HEK293 (cell line): ENCODE data around the gene BLACAT1.

Experiments used
- BCL11A ChIP-seq: fragments of 450-650 bp; formaldehyde crosslinking; IDR thresholded peaks from 2 replicates; pipeline ENCODE4 v1.5.1; 2016; ENCODE audit warnings: low read depth, missing biosample characterization, missing genetic modification characterization
- GFI1B ChIP-seq: fragments of 450-650 bp; formaldehyde crosslinking; IDR thresholded peaks from 2 replicates; pipeline ENCODE4 v1.5.1; 2016; ENCODE audit warnings: missing biosample characterization, missing genetic modification characterization
- GLIS2 ChIP-seq: fragments of 450-650 bp; formaldehyde crosslinking; IDR thresholded peaks from 2 replicates; pipeline ENCODE4 v1.5.1; 2016; ENCODE audit warnings: missing biosample characterization, missing genetic modification characterization
- KLF16 ChIP-seq: fragments of 450-650 bp; formaldehyde crosslinking; IDR thresholded peaks from 2 replicates; pipeline ENCODE4 v1.5.1; 2017; ENCODE audit warnings: missing biosample characterization, missing genetic modification characterization
- KLF7 ChIP-seq: fragments of 450-650 bp; formaldehyde crosslinking; IDR thresholded peaks from 2 replicates; pipeline ENCODE4 v1.5.1; 2016; ENCODE audit warnings: missing biosample characterization, missing genetic modification characterization, borderline replicate concordance
- KLF8 ChIP-seq: fragments of 450-650 bp; formaldehyde crosslinking; IDR thresholded peaks from 2 replicates; pipeline ENCODE4 v1.5.1; 2016; ENCODE audit warnings: missing biosample characterization, missing genetic modification characterization
- WT1 ChIP-seq: fragments of 450-650 bp; formaldehyde crosslinking; IDR thresholded peaks from 2 replicates; pipeline ENCODE4 v1.5.1; 2016; ENCODE audit warnings: missing biosample characterization, missing genetic modification characterization
- YY1 ChIP-seq: fragments of 450-650 bp; formaldehyde crosslinking; IDR thresholded peaks from 2 replicates; pipeline ENCODE4 v1.5.1; 2018; ENCODE audit warnings: missing biosample characterization, missing genetic modification characterization
- ZBTB7A ChIP-seq: fragments of 450-650 bp; formaldehyde crosslinking; IDR thresholded peaks from 2 replicates; pipeline ENCODE4 v1.5.1; 2016; ENCODE audit warnings: low read depth, missing biosample characterization, missing genetic modification characterization
- ZEB2 ChIP-seq: fragments of 450-650 bp; formaldehyde crosslinking; IDR thresholded peaks from 2 replicates; pipeline ENCODE4 v1.5.1; 2016; ENCODE audit warnings: missing biosample characterization, missing genetic modification characterization
- ZIC2 ChIP-seq: fragments of 450-650 bp; formaldehyde crosslinking; IDR thresholded peaks from 2 replicates; pipeline ENCODE4 v1.5.1; 2016; ENCODE audit warnings: missing biosample characterization, missing genetic modification characterization
- ZNF202 ChIP-seq: fragments of 450-650 bp; formaldehyde crosslinking; IDR thresholded peaks from 2 replicates; pipeline ENCODE4 v1.5.1; 2016; ENCODE audit warnings: missing biosample characterization, missing genetic modification characterization, borderline replicate concordance
- ZNF341 ChIP-seq: fragments of 450-650 bp; formaldehyde crosslinking; IDR thresholded peaks from 2 replicates; pipeline ENCODE4; 2016; ENCODE audit warnings: low read depth, missing biosample characterization, missing genetic modification characterization
- ZNF354C ChIP-seq: fragments of 450-650 bp; formaldehyde crosslinking; IDR thresholded peaks from 2 replicates; pipeline ENCODE4 v1.5.1; 2016; ENCODE audit warnings: missing biosample characterization, missing genetic modification characterization, low read depth, borderline replicate concordance
- ZNF473 ChIP-seq: fragments of 450-650 bp; formaldehyde crosslinking; IDR thresholded peaks from 2 replicates; pipeline ENCODE4 v1.5.1; 2017; ENCODE audit warnings: missing biosample characterization, missing genetic modification characterization
- ZNF48 ChIP-seq: fragments of 450-650 bp; formaldehyde crosslinking; IDR thresholded peaks from 2 replicates; pipeline ENCODE4 v1.5.1; 2016; ENCODE audit warnings: missing biosample characterization, missing genetic modification characterization
- ZNF596 ChIP-seq: fragments of 450-650 bp; IDR thresholded peaks from 2 replicates; pipeline ENCODE4 v1.5.0; 2018; ENCODE audit warnings: missing biosample characterization, mild to moderate bottlenecking, missing genetic modification characterization, moderate library complexity
- ZNF621 ChIP-seq: fragments of 450-650 bp; formaldehyde crosslinking; IDR thresholded peaks from 2 replicates; pipeline ENCODE4 v1.5.1; 2017; ENCODE audit warnings: missing biosample characterization, missing genetic modification characterization
- ZNF76 ChIP-seq: fragments of 450-650 bp; formaldehyde crosslinking; IDR thresholded peaks from 2 replicates; pipeline ENCODE4; 2016; ENCODE audit warnings: low read depth, missing biosample characterization, missing genetic modification characterization, borderline replicate concordance
- ZSCAN23 ChIP-seq: fragments of 450-650 bp; formaldehyde crosslinking; IDR thresholded peaks from 2 replicates; pipeline ENCODE4 v1.5.1; 2016; ENCODE audit warnings: missing biosample characterization, missing genetic modification characterization
- ZXDB ChIP-seq: fragments of 450-650 bp; formaldehyde crosslinking; IDR thresholded peaks from 2 replicates; pipeline ENCODE4 v1.5.1; 2016; ENCODE audit warnings: missing biosample characterization, missing genetic modification characterization
- TF ChIP-seq, protein P1 (sequence below): IDR thresholded peaks from 2 replicates; pipeline ENCODE4 v1.6.1; 2011; ENCODE audit warnings: mild to moderate bottlenecking, low read depth, low read length, borderline replicate concordance
- TF ChIP-seq, protein P2 (sequence below): fragments of 450-650 bp; formaldehyde crosslinking; IDR thresholded peaks from 2 replicates; pipeline ENCODE4 v1.5.1; 2017; ENCODE audit warnings: missing biosample characterization, missing genetic modification characterization
- TF ChIP-seq, protein P3 (sequence below): fragments of 450-650 bp; formaldehyde crosslinking; IDR thresholded peaks from 2 replicates; pipeline ENCODE4 v1.5.1; 2016; ENCODE audit warnings: missing biosample characterization, missing genetic modification characterization
- TF ChIP-seq, protein P4 (sequence below): fragments of 450-650 bp; formaldehyde crosslinking; IDR thresholded peaks from 2 replicates; pipeline ENCODE4 v1.5.1; 2016; ENCODE audit warnings: missing biosample characterization, missing genetic modification characterization, borderline replicate concordance
- TF ChIP-seq, protein P5 (sequence below): sonication (generic); formaldehyde crosslinking; IDR thresholded peaks from 2 replicates; pipeline ENCODE4 v1.8.1; 2022; ENCODE audit warnings: mild to moderate bottlenecking, moderate library complexity, missing genetic modification reagents
- TF ChIP-seq, protein P6 (sequence below): fragments of 450-650 bp; formaldehyde crosslinking; optimal IDR thresholded peaks from 2 replicates; pipeline ENCODE3; 2016; ENCODE audit warnings: missing biosample characterization, mild to moderate bottlenecking, missing genetic modification characterization
- TF ChIP-seq, protein P7 (sequence below): fragments of 450-650 bp; formaldehyde crosslinking; IDR thresholded peaks from 2 replicates; pipeline ENCODE4 v1.5.1; 2016; ENCODE audit warnings: missing biosample characterization, missing genetic modification characterization
- TF ChIP-seq, protein P8 (sequence below): fragments of 450-650 bp; IDR thresholded peaks from 2 replicates; pipeline ENCODE4 v1.5.1; 2018; ENCODE audit warnings: missing biosample characterization, missing genetic modification characterization

BLACAT1 gene

DNA sequence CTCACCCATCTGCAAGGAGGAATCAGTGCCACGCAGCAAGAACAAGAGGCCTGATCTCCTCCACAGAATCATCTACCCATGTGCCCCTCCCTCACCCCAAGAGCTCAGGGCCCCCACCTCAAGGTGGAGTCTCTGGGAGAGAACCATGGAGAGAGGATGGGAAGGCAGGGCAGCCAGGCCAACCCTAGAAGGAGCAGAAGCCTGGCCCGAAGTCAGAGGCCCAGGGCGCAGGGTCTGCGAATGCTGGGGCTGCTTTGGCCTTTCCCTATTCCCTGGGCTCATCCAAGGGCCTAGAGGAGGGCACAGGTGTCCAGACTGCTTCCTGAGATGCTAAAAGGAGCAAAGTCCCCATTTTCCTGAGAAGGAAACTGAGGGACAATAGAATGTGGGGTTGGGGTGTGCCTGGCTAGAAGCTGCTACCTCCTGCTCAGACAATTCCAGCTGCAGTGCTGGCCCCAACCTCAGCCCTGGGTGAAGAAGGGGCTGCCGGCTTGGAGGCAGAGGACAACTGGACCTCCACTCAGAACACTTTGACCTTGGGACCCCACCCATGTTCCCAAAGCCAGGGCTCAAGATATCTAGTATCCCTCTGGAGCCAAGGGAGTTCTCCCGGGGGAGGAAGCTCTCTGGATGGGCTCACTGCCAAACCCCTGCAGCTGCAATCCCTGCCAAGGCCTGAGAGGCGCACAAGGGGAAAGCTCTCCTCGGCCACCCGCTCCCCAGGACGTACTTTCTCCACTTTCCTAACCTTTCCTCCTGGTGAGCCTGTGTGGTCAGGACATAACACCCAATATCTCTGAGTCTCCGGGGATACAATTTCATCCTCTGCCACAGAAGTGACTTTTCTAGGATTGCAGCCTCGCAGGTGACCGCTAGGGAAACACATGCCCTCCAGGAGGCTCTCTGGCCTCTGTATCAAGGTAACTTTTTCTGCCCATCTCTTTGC, 17.4 kb downstream of the BLACAT1 start (continued):
- TF ChIP-seq, protein P1, sequence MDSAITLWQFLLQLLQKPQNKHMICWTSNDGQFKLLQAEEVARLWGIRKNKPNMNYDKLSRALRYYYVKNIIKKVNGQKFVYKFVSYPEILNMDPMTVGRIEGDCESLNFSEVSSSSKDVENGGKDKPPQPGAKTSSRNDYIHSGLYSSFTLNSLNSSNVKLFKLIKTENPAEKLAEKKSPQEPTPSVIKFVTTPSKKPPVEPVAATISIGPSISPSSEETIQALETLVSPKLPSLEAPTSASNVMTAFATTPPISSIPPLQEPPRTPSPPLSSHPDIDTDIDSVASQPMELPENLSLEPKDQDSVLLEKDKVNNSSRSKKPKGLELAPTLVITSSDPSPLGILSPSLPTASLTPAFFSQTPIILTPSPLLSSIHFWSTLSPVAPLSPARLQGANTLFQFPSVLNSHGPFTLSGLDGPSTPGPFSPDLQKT, result no peak
- TF ChIP-seq ZXDB (tag by site-specific recombination) (no peak), KLF8 (tag by site-specific recombination) (no peak), GLIS2 (tag by site-specific recombination) (peak; percentile 35; the same call in 1 of the 2 replicates), KLF16 (tag by site-specific recombination) (no peak), ZNF341 (tag by site-specific recombination) (peak; percentile 17; the same call in 1 of the 2 replicates), KLF7 (tag by site-specific recombination) (no peak), ZBTB7A (no peak), ZNF621 (tag by site-specific recombination) (no peak), ZNF473 (tag by site-specific recombination) (no peak), YY1 (tag by site-specific recombination) (no peak), ZSCAN23 (no peak), ZNF76 (no peak), ZNF596 (tag by site-specific recombination) (no peak), ZEB2 (tag by site-specific recombination) (0 out of 2 replicates have a peak, but pooled peaks have one; percentile 30), BCL11A (no peak), GFI1B (tag by site-specific recombination) (no peak), ZNF354C (tag by site-specific recombination) (no peak), WT1 (tag by site-specific recombination) (peak; percentile 74), ZNF48 (tag by site-specific recombination) (no peak), ZNF202 (tag by site-specific recombination) (no peak), ZIC2 (tag by site-specific recombination) (peak; percentile 74)
- TF ChIP-seq, protein P2, sequence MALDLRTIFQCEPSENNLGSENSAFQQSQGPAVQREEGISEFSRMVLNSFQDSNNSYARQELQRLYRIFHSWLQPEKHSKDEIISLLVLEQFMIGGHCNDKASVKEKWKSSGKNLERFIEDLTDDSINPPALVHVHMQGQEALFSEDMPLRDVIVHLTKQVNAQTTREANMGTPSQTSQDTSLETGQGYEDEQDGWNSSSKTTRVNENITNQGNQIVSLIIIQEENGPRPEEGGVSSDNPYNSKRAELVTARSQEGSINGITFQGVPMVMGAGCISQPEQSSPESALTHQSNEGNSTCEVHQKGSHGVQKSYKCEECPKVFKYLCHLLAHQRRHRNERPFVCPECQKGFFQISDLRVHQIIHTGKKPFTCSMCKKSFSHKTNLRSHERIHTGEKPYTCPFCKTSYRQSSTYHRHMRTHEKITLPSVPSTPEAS (tag by site-specific recombination), result no peak
- TF ChIP-seq, protein P3, sequence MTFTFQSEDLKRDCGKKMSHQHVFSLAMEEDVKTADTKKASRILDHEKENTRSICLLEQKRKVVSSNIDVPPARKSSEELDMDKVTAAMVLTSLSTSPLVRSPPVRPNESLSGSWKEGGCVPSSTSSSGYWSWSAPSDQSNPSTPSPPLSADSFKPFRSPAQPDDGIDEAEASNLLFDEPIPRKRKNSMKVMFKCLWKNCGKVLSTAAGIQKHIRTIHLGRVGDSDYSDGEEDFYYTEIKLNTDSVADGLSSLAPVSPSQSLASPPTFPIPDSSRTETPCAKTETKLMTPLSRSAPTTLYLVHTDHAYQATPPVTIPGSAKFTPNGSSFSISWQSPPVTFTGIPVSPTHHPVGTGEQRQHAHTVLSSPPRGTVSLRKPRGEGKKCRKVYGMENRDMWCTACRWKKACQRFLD (tag by site-specific recombination), result no peak
- TF ChIP-seq, protein P4, sequence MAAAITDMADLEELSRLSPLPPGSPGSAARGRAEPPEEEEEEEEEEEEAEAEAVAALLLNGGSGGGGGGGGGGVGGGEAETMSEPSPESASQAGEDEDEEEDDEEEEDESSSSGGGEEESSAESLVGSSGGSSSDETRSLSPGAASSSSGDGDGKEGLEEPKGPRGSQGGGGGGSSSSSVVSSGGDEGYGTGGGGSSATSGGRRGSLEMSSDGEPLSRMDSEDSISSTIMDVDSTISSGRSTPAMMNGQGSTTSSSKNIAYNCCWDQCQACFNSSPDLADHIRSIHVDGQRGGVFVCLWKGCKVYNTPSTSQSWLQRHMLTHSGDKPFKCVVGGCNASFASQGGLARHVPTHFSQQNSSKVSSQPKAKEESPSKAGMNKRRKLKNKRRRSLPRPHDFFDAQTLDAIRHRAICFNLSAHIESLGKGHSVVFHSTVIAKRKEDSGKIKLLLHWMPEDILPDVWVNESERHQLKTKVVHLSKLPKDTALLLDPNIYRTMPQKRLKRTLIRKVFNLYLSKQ, result no peak
- TF ChIP-seq, protein P5, sequence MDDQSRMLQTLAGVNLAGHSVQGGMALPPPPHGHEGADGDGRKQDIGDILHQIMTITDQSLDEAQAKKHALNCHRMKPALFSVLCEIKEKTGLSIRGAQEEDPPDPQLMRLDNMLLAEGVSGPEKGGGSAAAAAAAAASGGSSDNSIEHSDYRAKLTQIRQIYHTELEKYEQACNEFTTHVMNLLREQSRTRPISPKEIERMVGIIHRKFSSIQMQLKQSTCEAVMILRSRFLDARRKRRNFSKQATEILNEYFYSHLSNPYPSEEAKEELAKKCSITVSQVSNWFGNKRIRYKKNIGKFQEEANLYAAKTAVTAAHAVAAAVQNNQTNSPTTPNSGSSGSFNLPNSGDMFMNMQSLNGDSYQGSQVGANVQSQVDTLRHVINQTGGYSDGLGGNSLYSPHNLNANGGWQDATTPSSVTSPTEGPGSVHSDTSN (CRISPR knock-in tag), result no peak
- TF ChIP-seq, protein P6, sequence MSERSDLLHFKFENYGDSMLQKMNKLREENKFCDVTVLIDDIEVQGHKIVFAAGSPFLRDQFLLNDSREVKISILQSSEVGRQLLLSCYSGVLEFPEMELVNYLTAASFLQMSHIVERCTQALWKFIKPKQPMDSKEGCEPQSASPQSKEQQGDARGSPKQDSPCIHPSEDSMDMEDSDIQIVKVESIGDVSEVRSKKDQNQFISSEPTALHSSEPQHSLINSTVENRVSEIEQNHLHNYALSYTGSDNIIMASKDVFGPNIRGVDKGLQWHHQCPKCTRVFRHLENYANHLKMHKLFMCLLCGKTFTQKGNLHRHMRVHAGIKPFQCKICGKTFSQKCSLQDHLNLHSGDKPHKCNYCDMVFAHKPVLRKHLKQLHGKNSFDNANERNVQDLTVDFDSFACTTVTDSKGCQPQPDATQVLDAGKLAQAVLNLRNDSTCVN, result no peak
- TF ChIP-seq, protein P7, sequence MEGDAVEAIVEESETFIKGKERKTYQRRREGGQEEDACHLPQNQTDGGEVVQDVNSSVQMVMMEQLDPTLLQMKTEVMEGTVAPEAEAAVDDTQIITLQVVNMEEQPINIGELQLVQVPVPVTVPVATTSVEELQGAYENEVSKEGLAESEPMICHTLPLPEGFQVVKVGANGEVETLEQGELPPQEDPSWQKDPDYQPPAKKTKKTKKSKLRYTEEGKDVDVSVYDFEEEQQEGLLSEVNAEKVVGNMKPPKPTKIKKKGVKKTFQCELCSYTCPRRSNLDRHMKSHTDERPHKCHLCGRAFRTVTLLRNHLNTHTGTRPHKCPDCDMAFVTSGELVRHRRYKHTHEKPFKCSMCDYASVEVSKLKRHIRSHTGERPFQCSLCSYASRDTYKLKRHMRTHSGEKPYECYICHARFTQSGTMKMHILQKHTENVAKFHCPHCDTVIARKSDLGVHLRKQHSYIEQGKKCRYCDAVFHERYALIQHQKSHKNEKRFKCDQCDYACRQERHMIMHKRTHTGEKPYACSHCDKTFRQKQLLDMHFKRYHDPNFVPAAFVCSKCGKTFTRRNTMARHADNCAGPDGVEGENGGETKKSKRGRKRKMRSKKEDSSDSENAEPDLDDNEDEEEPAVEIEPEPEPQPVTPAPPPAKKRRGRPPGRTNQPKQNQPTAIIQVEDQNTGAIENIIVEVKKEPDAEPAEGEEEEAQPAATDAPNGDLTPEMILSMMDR (tag by site-specific recombination), result peak; percentile 79
- TF ChIP-seq, protein P8, sequence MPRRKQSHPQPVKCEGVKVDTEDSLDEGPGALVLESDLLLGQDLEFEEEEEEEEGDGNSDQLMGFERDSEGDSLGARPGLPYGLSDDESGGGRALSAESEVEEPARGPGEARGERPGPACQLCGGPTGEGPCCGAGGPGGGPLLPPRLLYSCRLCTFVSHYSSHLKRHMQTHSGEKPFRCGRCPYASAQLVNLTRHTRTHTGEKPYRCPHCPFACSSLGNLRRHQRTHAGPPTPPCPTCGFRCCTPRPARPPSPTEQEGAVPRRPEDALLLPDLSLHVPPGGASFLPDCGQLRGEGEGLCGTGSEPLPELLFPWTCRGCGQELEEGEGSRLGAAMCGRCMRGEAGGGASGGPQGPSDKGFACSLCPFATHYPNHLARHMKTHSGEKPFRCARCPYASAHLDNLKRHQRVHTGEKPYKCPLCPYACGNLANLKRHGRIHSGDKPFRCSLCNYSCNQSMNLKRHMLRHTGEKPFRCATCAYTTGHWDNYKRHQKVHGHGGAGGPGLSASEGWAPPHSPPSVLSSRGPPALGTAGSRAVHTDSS (tag by site-specific recombination), result no peak
